Suprapubic skin (tissue), 4 donors: ENCODE data around the gene GLP2R.

Experiments
- CTCF ChIP-seq, 2 donors: fragments of 200-600 bp in 1 of 2; fragments of 450-650 bp in 1 of 2; sonication (generic) in 1 of 2; IDR thresholded peaks; one replicate each; pipeline ENCODE4 v1.5.1; 2016 to 2019; ENCODE audit warnings: antibody characterized with exemption in 2 of 2, mild to moderate bottlenecking in 1 of 2, moderate library complexity in 1 of 2
- EP300 ChIP-seq: sonication (generic); formaldehyde crosslinking; IDR thresholded peaks from one replicate; pipeline ENCODE4 v1.6.1; 2017; ENCODE audit warnings: antibody characterized with exemption
- POLR2A ChIP-seq, 2 donors: fragments of 450-650 bp; IDR thresholded peaks; one replicate each; pipeline ENCODE4 v1.6.1; 2017; ENCODE audit warnings: antibody characterized with exemption in 2 of 2, mild to moderate bottlenecking in 2 of 2, moderate library complexity in 2 of 2
- POLR2AphosphoS5 ChIP-seq, 3 donors: sonication (generic); formaldehyde crosslinking; IDR thresholded peaks; one replicate each; pipeline ENCODE4 v1.6.1; 2017; ENCODE audit warnings: antibody characterized with exemption in 3 of 3

- TF ChIP-seq POLR2A (IDR thresholded peaks at IDR 0.05) (no peak), CTCF (IDR thresholded peaks at IDR 0.05) (no peak), POLR2AphosphoS5 (IDR thresholded peaks at IDR 0.05) (no peak), EP300 (no peak)
These were observed 34.5 kb upstream of the GLP2R start, which contains the start of gene DHRS7C for GRCh38 chr17:9790889-9791876.
